OCI-M2 (cell line): ENCODE results near the gene RETREG1.
"Not testable (repeated sequence)": the region's sequence is repeated elsewhere in the genome, so short reads cannot be mapped to it uniquely, and the experiment has no call there.

Experiments
- DNase-seq: peaks from one replicate; lab custom pipeline; 2025; ENCODE audit not compliant: unreplicated experiment; lab: John Stamatoyannopoulos, UW

Gene RETREG1

GRCh38 chr5:16617274-16617968 lies 624 bp upstream of the RETREG1 start:
- no peak for DNase-seq

DNA sequence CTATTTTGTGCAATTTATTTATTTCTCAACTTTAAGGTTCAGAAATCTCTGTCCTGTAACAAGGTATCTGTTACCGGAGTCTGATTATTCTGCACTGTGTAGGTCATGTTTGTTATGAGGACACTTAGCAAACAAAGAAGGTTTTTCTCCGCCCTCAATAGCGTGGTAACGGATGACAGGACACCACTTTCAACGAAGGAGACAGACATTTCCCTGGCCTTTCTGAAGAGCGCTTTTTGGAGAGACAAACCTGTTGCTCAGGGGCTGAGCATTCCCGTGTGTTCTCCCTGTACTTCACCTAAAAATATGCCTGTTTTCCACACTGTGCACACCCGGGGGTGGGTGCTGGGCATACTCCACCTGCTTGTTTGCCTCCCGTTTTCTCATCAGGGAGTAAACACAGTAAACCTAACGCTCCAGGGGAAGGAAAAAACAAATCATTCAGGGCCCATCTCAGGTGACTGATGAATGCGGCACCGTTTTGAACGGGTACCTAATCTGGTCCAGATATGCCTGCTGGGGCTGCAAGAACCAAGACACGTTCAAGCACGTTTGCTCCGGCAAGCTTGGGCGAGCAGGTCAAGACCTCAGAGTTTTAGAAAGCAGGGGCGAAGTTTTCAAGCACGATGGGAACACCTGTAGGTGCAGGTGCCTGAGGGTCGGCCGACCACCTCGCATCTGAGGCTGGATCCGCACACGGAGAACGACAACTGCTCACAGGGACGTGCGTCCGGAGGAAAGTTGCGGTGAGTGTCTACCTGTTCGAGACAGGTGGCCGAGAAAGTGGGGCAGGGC lies 859 bp downstream of the RETREG1 start:
- no peak for DNase-seq

- DNase-seq, result no peak
Measured at GRCh38 chr5:16612007-16612406, 4.8 kb downstream of the RETREG1 start.

DNA sequence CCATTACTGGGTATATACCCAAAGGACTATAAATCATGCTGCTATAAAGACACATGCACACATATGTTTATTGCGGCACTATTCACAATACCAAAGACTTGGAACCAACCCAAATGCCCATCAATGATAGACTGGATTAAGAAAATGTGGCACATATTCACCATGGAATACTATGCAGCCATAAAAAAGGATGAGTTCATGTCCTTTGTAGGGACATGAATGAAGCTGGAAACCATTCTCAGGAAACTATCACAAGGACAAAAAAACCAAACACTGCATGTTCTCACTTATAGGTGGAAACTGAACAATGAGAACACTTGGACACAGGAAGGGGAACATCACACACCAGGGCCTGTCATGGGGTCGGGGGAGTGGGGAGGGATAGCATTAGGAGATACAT lies 5.9 kb downstream of the RETREG1 start:
- not testable (repeated sequence) for DNase-seq

DNA sequence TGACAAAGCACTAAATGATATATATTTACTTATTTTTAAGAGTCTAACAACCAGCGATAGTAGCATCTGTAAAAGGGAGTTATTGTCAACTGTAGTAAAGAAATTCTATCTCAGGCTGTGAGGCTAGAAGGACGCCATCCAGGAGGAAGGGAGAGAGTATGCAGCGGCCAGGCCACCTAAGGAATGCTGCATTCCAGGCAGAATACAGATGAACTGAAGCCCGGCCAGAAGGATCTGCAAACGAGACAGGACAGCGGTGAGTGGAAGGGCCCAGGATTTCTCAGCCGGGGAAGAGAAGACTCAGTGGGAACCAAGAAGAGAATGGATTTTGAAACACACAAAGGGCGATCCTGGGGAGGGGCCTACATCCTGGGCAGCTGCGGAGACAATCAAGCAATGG lies 7.4 kb downstream of the RETREG1 start:
- no peak for DNase-seq

GRCh38 chr5:16606628-16607027 lies 10.2 kb downstream of the RETREG1 start:
- no peak for DNase-seq

DNA sequence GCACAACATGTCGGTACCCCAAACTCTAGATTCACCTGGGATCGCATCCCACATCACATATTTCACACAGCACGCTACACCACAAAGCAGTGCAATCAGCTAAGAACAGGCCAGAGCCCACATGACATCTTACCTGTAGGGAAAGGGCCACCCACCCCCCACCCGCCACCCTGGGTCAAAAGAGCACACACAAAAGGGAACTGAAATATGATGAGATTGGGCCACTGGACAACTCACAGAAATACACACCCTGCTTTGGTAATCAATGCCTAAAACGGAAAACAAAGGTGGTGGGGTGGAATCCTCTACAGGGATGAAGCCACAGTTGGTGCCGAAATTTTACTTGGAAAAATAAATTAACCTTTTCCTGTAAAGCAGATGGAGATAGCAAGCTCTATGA lies 13.1 kb downstream of the RETREG1 start:
- no peak for DNase-seq

- DNase-seq, result no peak
Measured at GRCh38 chr5:16603295-16603694, 13.5 kb downstream of the RETREG1 start.

DNA sequence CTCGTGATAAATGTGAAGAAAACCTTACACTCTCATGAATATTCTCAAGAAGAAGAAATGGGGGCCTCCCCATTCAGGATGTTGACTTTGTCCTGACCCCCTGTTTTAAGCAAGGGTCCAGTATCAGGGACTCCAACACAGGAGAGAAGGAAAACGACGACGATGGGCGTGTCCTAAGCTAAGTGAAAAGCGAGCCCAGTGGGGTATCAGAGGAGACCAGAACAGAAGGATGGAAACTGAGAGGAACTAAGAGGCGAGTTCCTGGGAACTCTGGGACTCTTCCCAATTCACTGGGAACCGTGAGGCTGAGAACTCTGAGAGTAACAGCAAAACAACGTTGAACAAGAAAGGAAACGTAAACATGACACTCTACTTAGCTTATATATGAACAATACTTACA lies 14.6 kb downstream of the RETREG1 start:
- DNase-seq, result no peak

DNA sequence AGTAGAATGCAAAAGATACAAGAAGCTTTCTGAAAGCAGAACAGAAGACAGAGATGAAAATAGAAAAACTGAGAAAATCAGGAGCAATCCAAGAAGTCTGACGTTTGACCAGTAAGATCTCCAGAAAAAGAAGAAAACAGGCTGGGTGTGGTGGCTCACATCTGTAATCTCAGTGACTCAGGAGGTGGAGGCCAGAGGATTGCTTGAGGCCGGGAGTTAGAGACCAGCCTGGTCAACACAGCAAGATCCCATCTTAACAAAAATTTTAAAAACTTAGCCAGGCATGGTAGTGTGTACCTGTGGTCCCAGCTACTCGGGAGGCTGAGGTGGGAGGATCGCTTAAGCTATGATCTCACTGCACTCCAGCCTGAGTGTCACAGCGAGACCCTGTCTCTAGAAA lies 15.9 kb downstream of the RETREG1 start:
- DNase-seq, result no peak

DNA sequence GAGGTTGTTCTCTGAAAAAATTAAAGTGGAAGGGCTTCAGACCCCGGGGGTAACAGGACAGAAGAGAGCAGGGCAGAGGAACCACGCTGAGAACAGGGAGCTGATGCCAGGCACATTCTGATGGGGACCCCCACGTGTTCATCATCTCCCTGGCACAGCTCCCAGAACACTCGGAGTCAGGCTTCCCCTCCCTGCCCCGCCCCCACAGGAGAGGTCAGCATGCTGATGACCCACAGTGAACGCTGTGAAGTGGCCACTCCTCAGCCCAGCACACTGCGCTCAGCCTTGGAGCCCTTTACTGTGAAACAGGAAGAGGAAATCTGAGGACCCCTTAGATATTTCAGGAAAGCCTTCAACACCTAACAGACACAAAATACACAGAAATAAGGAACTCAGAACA lies 16.4 kb downstream of the RETREG1 start:
- DNase-seq, result no peak

DNA sequence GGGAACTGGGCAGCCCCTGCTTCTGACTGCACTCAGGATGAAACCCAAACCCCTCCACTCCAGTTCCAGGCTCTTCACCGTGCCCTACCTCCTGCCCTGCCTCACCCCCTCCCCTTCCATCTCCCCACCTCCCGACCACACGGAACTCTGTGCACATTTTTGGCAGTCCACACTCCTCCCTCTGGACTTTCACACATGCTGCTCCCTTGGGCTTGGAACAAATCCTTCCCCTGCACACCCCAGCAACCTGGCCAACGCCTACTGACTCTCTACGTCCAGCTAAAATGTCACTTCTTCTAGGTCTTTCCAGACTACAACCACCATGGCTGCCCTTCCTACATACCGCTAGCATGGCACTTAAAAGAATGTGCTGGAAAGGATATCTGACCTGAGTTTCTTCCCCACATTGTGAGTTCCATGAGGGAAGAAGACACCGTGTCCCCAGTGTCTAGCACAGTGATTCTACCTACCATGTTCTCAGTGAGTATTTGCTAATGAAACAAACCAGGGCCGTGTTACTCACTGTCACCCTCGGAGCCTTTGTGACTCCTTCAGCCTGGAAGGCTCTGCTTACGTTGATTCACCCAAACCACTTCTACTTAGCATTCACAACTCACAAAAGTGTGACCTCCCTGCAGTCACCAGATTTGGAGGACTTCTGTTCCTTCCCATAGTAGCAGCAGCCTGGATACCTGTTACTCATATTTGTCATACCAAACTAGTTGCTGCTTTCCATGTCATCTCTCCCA lies 18.7 kb downstream of the RETREG1 start:
- DNase-seq, result no peak

DNA sequence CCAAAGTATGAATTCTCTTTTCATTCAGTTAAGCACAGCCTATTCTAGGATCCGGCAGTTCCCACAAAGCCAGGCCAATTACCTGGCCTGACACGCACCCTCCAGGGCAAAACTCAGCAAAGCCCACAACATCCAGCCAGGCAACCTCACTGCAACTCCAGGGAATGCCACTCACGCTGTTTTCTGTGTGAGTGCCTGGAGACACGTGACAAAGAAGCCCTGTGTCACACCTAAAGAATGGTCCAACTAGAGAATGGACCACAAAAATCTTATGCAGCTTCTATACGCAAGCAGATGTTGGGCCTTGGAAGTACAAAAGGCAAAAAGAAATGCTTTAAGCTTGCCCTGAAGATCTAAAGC lies 20.2 kb downstream of the RETREG1 start:
- no peak for DNase-seq

- DNase-seq, result no peak
Measured at GRCh38 chr5:16595881-16596580, 20.8 kb downstream of the RETREG1 start.

DNA sequence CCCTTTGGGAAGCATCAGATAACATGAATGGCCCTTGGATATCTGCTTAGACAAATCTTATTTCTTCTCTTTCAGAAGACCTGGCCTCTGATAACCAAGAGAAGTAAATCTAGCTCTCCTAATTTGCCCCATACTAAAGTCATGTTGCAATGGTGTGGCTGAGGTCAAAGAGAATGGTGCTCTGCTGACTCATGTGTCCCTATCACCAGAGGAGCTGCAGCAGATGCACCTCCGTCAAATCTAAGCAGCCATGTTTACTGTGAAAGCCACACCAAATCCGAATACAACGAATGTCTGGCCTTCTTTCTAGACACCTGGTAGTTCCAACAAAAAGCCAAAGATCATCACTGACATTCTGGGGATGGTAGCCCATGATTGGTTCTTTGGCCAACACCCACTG lies 23.2 kb downstream of the RETREG1 start:
- DNase-seq, result no peak

GRCh38 chr5:16593013-16593412 lies 23.8 kb downstream of the RETREG1 start:
- DNase-seq, result no peak

DNA sequence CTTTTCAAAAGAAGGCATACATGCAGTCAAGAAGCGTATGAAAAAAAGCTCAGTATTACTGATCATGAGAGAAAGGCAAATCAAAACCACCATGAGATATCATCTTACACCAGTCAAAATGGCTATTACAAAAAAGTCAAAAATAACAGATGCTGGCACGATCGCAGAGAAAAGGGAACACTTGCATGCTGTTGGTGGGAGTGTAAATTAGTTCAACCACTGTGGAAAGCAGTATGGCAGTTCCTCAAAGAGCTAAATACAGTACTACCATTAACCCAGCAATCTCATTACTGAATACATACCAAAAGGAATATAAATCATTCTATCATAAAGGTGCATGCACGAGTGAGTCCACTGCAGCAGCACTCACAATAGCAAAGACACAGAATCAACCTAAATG lies 24.5 kb downstream of the RETREG1 start:
- no peak for DNase-seq

- DNase-seq, result no peak
Measured at GRCh38 chr5:16590685-16591084, 26.1 kb downstream of the RETREG1 start.

- no peak for DNase-seq
Measured at GRCh38 chr5:16589658-16590057, 27.1 kb downstream of the RETREG1 start.

- DNase-seq, result no peak
Measured at GRCh38 chr5:16588434-16589214, 28.2 kb downstream of the RETREG1 start.

DNA sequence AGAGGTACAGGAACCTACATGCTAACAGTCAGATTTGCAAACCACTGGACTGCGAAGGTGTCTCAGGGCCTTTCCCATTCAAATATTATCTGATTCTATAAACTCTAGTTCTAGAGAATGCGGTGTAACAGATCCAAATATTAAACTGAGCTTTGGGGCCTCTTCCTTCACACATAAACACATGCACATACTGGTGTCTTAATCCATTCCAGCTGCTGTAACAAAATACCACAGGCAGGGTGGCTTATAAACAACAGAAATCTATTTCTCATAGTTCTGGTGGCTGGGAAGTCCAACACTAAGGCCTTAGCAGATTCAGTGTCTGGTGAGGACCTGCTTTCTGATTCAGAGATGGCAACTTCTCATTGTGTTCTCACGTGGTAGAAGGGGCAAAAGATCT lies 30.2 kb downstream of the RETREG1 start:
- DNase-seq, result no peak
